Activated CD8-positive, alpha-beta T cell treated with anti-CD3 and anti-CD28 coated beads for 36 hours (primary cell): ENCODE results near the gene KCTD12. TPM values are rescaled to one million over a fixed set of nuclear protein-coding genes. Genes with fewer than 3 reads are reported as not detected.
"Not testable (repeated sequence)": the region's sequence is repeated elsewhere in the genome, so short reads cannot be mapped to it uniquely, and the experiment has no call there.

Experiments
- ATAC-seq: fragments of 200-7000 bp; cut with Tn5 transposase; one replicate; pipeline ENCODE4 v1.10.0; 2021; ENCODE audit warnings: mild to moderate bottlenecking, moderate library complexity
- CTCF ChIA-PET: fragments of 350-600 bp; sonication (Branson Sonifier 250); formaldehyde crosslinking; loops from one replicate; lab custom pipeline; 2021; ENCODE audit warnings: antibody characterized with exemption; lab: Charles Lee
- POLR2A ChIA-PET: fragments of 350-600 bp; sonication (Branson Sonifier 250); formaldehyde crosslinking; loops from one replicate; lab custom pipeline; 2021; ENCODE audit warnings: antibody characterized with exemption; lab: Charles Lee
- DNase-seq: peaks from one replicate; pipeline ENCODE4 v3.0.0-alpha.2; 2020
- H3K27ac Mint-ChIP-seq: one replicate; pipeline ENCODE4 v1.8.0; 2021; ENCODE audit warnings: mild to moderate bottlenecking, mixed read lengths
- H3K27me3 Mint-ChIP-seq: one replicate; pipeline ENCODE4 v1.8.0; 2021; ENCODE audit warnings: mixed read lengths
- H3K36me3 Mint-ChIP-seq: one replicate; pipeline ENCODE4 v1.8.0; 2021; ENCODE audit warnings: low read depth, mixed read lengths
- H3K4me1 Mint-ChIP-seq: one replicate; pipeline ENCODE4 v1.8.0; 2021; ENCODE audit warnings: low read depth, mixed read lengths
- H3K4me3 Mint-ChIP-seq: one replicate; pipeline ENCODE4 v1.8.0; 2021; ENCODE audit warnings: mild to moderate bottlenecking, moderate library complexity, mixed read lengths
- H3K9me3 Mint-ChIP-seq: one replicate; pipeline ENCODE4 v1.8.0; 2021; ENCODE audit warnings: mixed read lengths
- intact Hi-C: fragments of 100-400 bp; cut with micrococcal nuclease; formaldehyde crosslinking; loops from one replicate; pipeline ENCODE4 v1.10.0; 2022
- total RNA-seq, 2 experiments: library from RNA; stranded (reverse); gene quantifications; one replicate each; pipeline ENCODE4 v1.2.3, GENCODE V29; 2021
- TF ChIP-seq, protein P1 (sequence below): fragments of 200-600 bp; IDR thresholded peaks from one replicate; pipeline ENCODE4 v1.8.0; 2022; ENCODE audit warnings: antibody characterized with exemption, mild to moderate bottlenecking

KCTD12 gene
- total RNA-seq, 2 experiments from 2014 or later = 14.3 to 14.8 TPM

DNA sequence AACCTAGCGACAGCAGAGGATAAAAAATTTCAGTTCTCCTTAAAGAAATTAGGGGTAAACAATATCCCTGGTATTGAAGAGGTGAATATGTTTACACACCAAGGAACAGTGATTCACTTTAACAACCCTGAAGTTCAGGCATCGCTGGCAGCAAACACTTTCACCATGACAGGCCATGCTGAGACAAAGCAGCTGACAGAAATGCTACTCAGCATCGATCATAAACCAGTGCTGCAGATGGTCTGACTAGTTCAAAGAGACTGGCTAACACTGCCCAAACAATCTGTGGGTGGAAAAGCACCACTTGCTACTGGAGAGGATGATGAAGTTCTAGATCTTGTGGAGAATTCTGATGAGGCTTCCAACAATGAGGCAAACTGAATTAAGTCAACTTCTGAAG, 42.3 kb upstream of the KCTD12 start:
- no peak for ATAC-seq
- peaks cover 6% of the 10 kb centered on the region for H3K4me1 Mint-ChIP-seq
- POLR2A ChIA-PET = no interaction called here
- peaks cover 1% of the 10 kb centered on the region for H3K27me3 Mint-ChIP-seq
- DNase-seq = no peak
- no peaks in the 10 kb centered on the region for H3K36me3 Mint-ChIP-seq
- H3K27ac Mint-ChIP-seq = no peak overlapping the region
- CTCF ChIA-PET = no interaction called here
- intact Hi-C loops = no loop called here
- H3K4me3 Mint-ChIP-seq = no peak overlapping the region
- TF ChIP-seq, protein P1, sequence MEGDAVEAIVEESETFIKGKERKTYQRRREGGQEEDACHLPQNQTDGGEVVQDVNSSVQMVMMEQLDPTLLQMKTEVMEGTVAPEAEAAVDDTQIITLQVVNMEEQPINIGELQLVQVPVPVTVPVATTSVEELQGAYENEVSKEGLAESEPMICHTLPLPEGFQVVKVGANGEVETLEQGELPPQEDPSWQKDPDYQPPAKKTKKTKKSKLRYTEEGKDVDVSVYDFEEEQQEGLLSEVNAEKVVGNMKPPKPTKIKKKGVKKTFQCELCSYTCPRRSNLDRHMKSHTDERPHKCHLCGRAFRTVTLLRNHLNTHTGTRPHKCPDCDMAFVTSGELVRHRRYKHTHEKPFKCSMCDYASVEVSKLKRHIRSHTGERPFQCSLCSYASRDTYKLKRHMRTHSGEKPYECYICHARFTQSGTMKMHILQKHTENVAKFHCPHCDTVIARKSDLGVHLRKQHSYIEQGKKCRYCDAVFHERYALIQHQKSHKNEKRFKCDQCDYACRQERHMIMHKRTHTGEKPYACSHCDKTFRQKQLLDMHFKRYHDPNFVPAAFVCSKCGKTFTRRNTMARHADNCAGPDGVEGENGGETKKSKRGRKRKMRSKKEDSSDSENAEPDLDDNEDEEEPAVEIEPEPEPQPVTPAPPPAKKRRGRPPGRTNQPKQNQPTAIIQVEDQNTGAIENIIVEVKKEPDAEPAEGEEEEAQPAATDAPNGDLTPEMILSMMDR = no peak
- H3K9me3 Mint-ChIP-seq = no peaks in the 10 kb centered on the region

DNA sequence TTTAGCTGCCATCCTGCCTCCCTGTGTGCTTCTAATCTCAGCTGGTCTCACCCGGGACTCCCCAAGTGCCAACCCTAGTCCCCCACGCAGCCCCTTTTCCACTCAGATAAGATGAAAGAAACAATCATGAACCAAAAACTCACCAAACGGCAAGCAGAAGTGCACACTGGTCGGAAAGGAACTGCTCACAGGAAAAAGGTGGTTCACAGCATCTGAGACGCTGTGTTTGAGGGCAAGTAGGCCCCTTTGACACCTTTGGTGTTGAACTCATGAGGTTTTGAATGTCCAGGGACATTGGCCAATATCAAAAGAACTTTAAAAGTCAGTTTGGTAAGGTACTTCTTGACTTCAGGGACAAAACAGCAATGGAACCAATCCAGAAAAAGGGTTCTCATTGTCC, 41.8 kb upstream of the KCTD12 start:
- Mint-ChIP-seq H3K36me3 (no peaks in the 10 kb centered on the region), H3K27me3 (peaks cover 1% of the 10 kb centered on the region), H3K9me3 (no peaks in the 10 kb centered on the region), H3K4me3 (no peak overlapping the region), H3K27ac (no peak overlapping the region), H3K4me1 (peaks cover 6% of the 10 kb centered on the region)
- POLR2A ChIA-PET = interaction anchor here (0.7 kb wide), 1 partner anchor 26 kb away, joined by 3 read pairs; no protein-coding TSS in a partner anchor
- ATAC-seq (no peak), DNase-seq (no peak)
- TF ChIP-seq, protein P1 = no peak
- intact Hi-C loops = no loop called here
- CTCF ChIA-PET = interaction anchor here (0.6 to 1.8 kb wide), 3 partner anchors 7 to 52 kb away, joined by 3 to 6 read pairs (median 3); no protein-coding TSS in a partner anchor

DNA sequence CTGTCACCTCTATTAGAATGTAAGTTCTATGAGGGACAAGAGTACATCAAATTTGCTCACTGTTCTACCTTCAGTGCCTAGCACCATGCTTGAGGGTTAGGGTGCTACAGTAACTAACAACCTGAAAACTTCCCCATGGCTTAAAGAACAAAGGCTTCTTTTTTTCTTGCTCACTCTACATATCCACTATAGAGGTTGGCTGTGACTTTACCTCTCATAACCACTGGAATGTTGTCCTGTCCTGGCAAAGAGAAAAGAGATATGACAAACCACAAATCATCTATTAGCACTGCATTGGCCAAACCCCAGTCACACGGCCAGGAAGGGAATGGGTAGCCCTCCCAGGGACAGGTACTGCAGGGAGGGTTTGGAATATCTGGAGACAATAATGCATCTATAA, 38.9 kb upstream of the KCTD12 start:
- ATAC-seq (no peak), DNase-seq (no peak)
- H3K4me1 Mint-ChIP-seq = peaks cover 6% of the 10 kb centered on the region
- no peak overlapping the region for H3K27ac Mint-ChIP-seq
- H3K36me3 Mint-ChIP-seq = no peaks in the 10 kb centered on the region
- ChIA-PET CTCF (no interaction called here), POLR2A (no interaction called here)
- intact Hi-C loops = no loop called here
- peaks cover 4% of the 10 kb centered on the region for H3K27me3 Mint-ChIP-seq
- no peak overlapping the region for H3K4me3 Mint-ChIP-seq
- H3K9me3 Mint-ChIP-seq = peaks cover 4% of the 10 kb centered on the region
- TF ChIP-seq, protein P1 = no peak

DNA sequence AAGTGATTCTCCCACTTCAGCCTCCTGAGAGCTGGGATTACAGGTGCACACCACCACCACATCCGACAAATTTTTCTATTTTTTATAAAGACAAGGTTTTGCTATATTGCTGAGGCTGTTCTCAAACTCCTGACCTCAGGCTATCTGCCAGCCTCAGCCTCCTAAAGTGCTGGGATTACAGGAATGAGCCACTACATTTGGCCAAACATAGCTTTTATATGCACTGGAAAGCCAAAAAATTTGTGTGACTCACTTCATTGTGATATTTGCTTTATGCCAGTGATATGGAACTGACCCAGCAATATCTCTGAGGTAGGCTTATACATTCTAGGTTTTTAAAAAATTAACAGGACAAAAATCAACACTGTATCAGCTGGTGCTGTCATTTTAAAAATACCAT, 35.3 kb upstream of the KCTD12 start:
- no peak overlapping the region for H3K27ac Mint-ChIP-seq
- intact Hi-C loops = no loop called here
- TF ChIP-seq, protein P1 = no peak
- no peaks in the 10 kb centered on the region for H3K36me3 Mint-ChIP-seq
- POLR2A ChIA-PET = interaction anchor here (0.8 to 0.9 kb wide), 2 partner anchors 10 to 14 kb away, joined by 3 read pairs; no protein-coding TSS in a partner anchor
- CTCF ChIA-PET = interaction anchor here (1.2 to 3.2 kb wide), 3 partner anchors 17 to 537 kb away, joined by 3 to 11 read pairs (median 6); no protein-coding TSS in a partner anchor
- ATAC-seq = no peak
- H3K4me1 Mint-ChIP-seq = no peaks in the 10 kb centered on the region
- H3K4me3 Mint-ChIP-seq = no peak overlapping the region
- DNase-seq = no peak
- H3K27me3 Mint-ChIP-seq = peaks cover 10% of the 10 kb centered on the region
- peaks cover 4% of the 10 kb centered on the region for H3K9me3 Mint-ChIP-seq

DNA sequence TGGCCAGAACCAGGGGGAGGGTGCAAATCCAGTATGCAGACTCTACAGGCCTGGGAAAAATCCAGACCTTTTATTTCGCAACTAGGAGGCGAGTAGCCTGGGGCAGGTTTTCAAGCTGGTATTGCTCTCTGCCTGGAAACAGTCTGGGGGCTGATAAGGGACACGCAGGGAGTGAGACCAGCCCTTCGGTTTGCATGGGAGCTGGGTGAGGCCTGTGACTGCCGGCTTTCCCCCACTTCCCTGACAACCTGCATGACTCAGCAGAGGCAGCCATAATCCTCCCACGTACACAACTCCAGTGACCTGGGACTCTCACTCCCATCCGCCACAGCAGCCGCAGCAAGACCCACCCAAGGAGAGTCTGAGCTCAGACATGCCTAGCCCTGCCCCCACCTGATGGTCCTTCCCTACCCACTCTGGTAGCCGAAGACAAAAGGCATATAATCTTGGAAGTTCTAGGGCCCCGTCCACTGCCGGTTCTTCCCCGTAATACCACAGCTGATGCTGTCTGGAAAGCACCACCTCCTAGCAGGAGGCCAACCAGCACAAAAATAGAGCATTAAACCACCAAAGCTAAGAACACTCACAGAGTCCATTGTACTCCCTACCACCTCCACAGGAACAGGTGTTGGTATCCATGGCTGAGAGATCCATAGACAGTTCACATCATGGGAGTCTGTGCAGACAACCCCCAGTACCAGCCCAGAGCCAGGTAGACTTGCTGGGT, 31.7 kb upstream of the KCTD12 start:
- H3K27me3 Mint-ChIP-seq = peaks cover 12% of the 10 kb centered on the region
- H3K4me1 Mint-ChIP-seq, H3K9me3 Mint-ChIP-seq, DNase-seq, ATAC-seq, H3K4me3 Mint-ChIP-seq, H3K36me3 Mint-ChIP-seq, H3K27ac Mint-ChIP-seq, intact Hi-C loops: not testable (repeated sequence)
- CTCF ChIA-PET = interaction anchor here (1.8 kb wide), 1 partner anchor 14 kb away, joined by 6 read pairs; no protein-coding TSS in a partner anchor
- POLR2A ChIA-PET = interaction anchor here (0.6 kb wide), 1 partner anchor 1155 kb away, joined by 3 read pairs; no protein-coding TSS in a partner anchor
